SK-N-SH treated with all-trans-retinoic acid at 6 μM for 48 hours (cell line): Measurements from ENCODE around the gene INTS1.
A peak's percentile ranks its signal among the peaks of the same experiment; 100 is the strongest.

Experiments
- ATAC-seq: fragments of 200-7000 bp; cut with Tn5 transposase; 3 replicates; pipeline ENCODE4 v1.9.1; 2020; ENCODE audit warnings: mild to moderate bottlenecking, moderate library complexity
- ARNTL ChIP-seq: fragments of 450-650 bp; formaldehyde crosslinking; IDR thresholded peaks from 2 replicates; pipeline ENCODE4 v1.5.0; 2020; ENCODE audit warnings: low read depth, mild to moderate bottlenecking, moderate library complexity, borderline replicate concordance
- BACH2 ChIP-seq: fragments of 250-450 bp; sonication (Bioruptor Pico); IDR thresholded peaks from 2 replicates; pipeline ENCODE4 v1.9.0; 2021; ENCODE audit warnings: mild to moderate bottlenecking, borderline replicate concordance
- CREB5 ChIP-seq: fragments of 250-450 bp; sonication (Bioruptor Pico); IDR thresholded peaks from 2 replicates; pipeline ENCODE4 v1.5.1; 2020; ENCODE audit warnings: low read depth, mild to moderate bottlenecking, moderate library complexity
- CSDC2 ChIP-seq: fragments of 250-450 bp; sonication (Bioruptor Pico); IDR thresholded peaks from 2 replicates; pipeline ENCODE4 v1.5.0; 2020; ENCODE audit warnings: mild to moderate bottlenecking, moderate library complexity
- CSRNP3 ChIP-seq: fragments of 250-450 bp; sonication (Bioruptor Pico); IDR thresholded peaks from 2 replicates; pipeline ENCODE4 v1.5.1; 2021; ENCODE audit warnings: mild to moderate bottlenecking, moderate library complexity
- GLIS3 ChIP-seq: fragments of 250-450 bp; sonication (Bioruptor Pico); IDR thresholded peaks from 2 replicates; pipeline ENCODE4 v1.5.0; 2020; ENCODE audit warnings: mild to moderate bottlenecking, moderate library complexity
- ISL1 ChIP-seq: fragments of 250-450 bp; sonication (Bioruptor Pico); IDR thresholded peaks from 2 replicates; pipeline ENCODE4 v2.1.2; 2022; ENCODE audit warnings: mild to moderate bottlenecking, moderate library complexity
- PATZ1 ChIP-seq: fragments of 250-450 bp; sonication (Bioruptor Pico); IDR thresholded peaks from 2 replicates; pipeline ENCODE4 v1.8.0; 2020; ENCODE audit warnings: mild to moderate bottlenecking, moderate library complexity, borderline replicate concordance
- PPARA ChIP-seq: fragments of 250-450 bp; sonication (Bioruptor Pico); IDR thresholded peaks from 2 replicates; pipeline ENCODE4 v1.5.0; 2020; ENCODE audit warnings: mild to moderate bottlenecking, borderline replicate concordance
- RARB ChIP-seq: fragments of 250-450 bp; sonication (Bioruptor Pico); IDR thresholded peaks from 2 replicates; pipeline ENCODE4 v1.8.0; 2021; ENCODE audit warnings: mild to moderate bottlenecking, moderate library complexity
- SNAI2 ChIP-seq: fragments of 250-450 bp; sonication (Bioruptor Pico); IDR thresholded peaks from 2 replicates; pipeline ENCODE4 v1.5.0; 2020; ENCODE audit warnings: mild to moderate bottlenecking, moderate library complexity
- TCF4 ChIP-seq: fragments of 250-450 bp; sonication (Bioruptor Pico); IDR thresholded peaks from 2 replicates; pipeline ENCODE4 v1.8.0; 2021; ENCODE audit warnings: mild to moderate bottlenecking, moderate library complexity, borderline replicate concordance
- TSHZ2 ChIP-seq: fragments of 250-450 bp; sonication (Bioruptor Pico); IDR thresholded peaks from 2 replicates; pipeline ENCODE4 v1.5.0; 2020; ENCODE audit warnings: mild to moderate bottlenecking, moderate library complexity
- ZC3H10 ChIP-seq: fragments of 250-450 bp; sonication (Bioruptor Pico); IDR thresholded peaks from 2 replicates; pipeline ENCODE4 v1.5.1; 2021; ENCODE audit warnings: mild to moderate bottlenecking, moderate library complexity
- ZFP3 ChIP-seq: fragments of 250-450 bp; sonication (Bioruptor Pico); IDR thresholded peaks from 2 replicates; pipeline ENCODE4 v1.5.0; 2020; ENCODE audit warnings: mild to moderate bottlenecking, moderate library complexity
- ZNF565 ChIP-seq: fragments of 450-650 bp; formaldehyde crosslinking; conservative IDR thresholded peaks from 2 replicates; pipeline ENCODE4 v1.5.0; 2020; ENCODE audit warnings: low read depth, mild to moderate bottlenecking, moderate library complexity
- ZNF70 ChIP-seq: fragments of 450-650 bp; formaldehyde crosslinking; IDR thresholded peaks from 2 replicates; pipeline ENCODE4 v1.5.0; 2020; ENCODE audit warnings: mild to moderate bottlenecking, moderate library complexity
- ZNF8 ChIP-seq: fragments of 450-650 bp; formaldehyde crosslinking; IDR thresholded peaks from 2 replicates; pipeline ENCODE4 v1.5.0; 2020; ENCODE audit warnings: mild to moderate bottlenecking, moderate library complexity

Gene INTS1

GRCh38 chr7:1503816-1504775, at the start of gene INTS1:
Gene INTS1, minus strand, starts transcription at chr7:1504389. Its CDS starts 429 bp downstream, at chr7:1503960.
- ATAC-seq, result peak; percentile 93

GRCh38 chr7:1553512-1554210, 49.5 kb upstream of the INTS1 start:
- TF ChIP-seq BACH2 (CRISPR knock-in tag) (no peak), ZNF70 (CRISPR knock-in tag) (no peak), TCF4 (no peak), CSRNP3 (CRISPR knock-in tag) (no peak), ZC3H10 (CRISPR knock-in tag) (no peak), CREB5 (CRISPR knock-in tag) (no peak)
- no peak for ATAC-seq

More at GRCh38 chr7:1503816-1504775, at the start of gene INTS1:
- no peak for TF ChIP-seq PATZ1 (CRISPR knock-in tag)
- TF ChIP-seq TSHZ2 (CRISPR knock-in tag), result peak; percentile 62
- TF ChIP-seq RARB, result no peak
- TF ChIP-seq, all 23 proteins: peak for 1

- ATAC-seq, result no peak
- TF ChIP-seq PATZ1 (CRISPR knock-in tag) (no peak), GLIS3 (CRISPR knock-in tag) (no peak), ISL1 (0 out of 2 replicates have a peak, but pooled peaks have one; percentile 25)
These were observed 48.0 kb upstream of the INTS1 start for GRCh38 chr7:1552200-1552599.

GRCh38 chr7:1550846-1551155, 46.6 kb upstream of the INTS1 start:
- ATAC-seq, result no peak
- TF ChIP-seq ARNTL, result no peak
- no peak for TF ChIP-seq ISL1
- TF ChIP-seq PPARA, result no peak
- TF ChIP-seq TCF4, result no peak
- TF ChIP-seq PATZ1 (CRISPR knock-in tag), result no peak
- no peak for TF ChIP-seq SNAI2 (CRISPR knock-in tag)
- TF ChIP-seq ZFP3, result no peak
- TF ChIP-seq ZNF8 (CRISPR knock-in tag), result no peak
- no peak for TF ChIP-seq CREB5 (CRISPR knock-in tag)
- TF ChIP-seq RARB, result no peak
- no peak for TF ChIP-seq ZNF565 (CRISPR knock-in tag)
- no peak for TF ChIP-seq CSDC2 (CRISPR knock-in tag)
